Kidney glomerular epithelial cell (primary cell): ENCODE results near the gene SLC45A3.
"Not testable (repeated sequence)": the region's sequence is repeated elsewhere in the genome, so short reads cannot be mapped to it uniquely, and the experiment has no call there.

Experiments
- DNase-seq: peaks from one replicate; lab custom pipeline; 2025; lab: John Stamatoyannopoulos, UW

SLC45A3 gene

DNA sequence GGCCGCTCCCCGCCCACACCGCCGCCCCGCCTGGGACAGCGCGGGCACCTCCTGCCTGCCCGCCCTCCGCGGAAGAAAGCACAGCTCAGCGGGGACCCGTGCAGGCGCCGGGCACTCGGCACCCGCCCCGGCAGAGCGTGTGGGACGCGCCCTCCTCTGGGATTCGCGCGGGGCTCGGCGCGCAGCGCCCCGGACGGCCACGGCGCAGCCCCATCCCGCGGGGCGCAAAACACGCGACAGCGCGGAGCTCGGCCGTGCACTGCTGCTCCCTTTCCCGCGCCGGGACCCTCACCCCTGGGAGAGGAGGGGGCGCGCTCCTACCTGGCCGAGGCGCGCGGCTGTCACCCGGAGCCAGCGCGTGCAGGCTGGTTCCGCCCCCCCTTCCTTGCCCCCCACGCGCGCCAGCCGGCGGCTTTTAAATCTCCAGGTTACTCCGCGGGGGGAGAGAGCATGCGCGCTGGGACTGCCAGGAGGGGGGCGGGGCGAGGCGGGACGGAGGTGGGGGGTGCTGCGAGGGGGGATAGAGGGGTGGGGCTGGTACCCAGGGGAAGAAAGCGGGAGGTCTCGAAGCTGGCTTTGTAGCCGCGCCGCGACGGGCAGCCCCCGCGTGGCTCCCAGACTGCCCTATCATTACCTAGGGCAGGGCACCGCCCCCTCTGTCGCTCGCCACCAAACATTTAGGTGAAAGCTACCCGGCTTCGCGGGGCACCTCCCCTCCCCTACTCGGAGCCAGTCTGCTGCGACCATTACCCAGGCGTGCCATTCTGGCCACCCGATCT lies at the start of gene SLC45A3:
Gene SLC45A3 (minus strand): TSS at position 437 of the 779 bp plus-strand sequence. CDS start 15,853 bp downstream, outside the sequence.
- DNase-seq: peak; percentile 19

- DNase-seq: no peak
Observed at GRCh38 chr1:205726619-205727125, 46.4 kb upstream of the SLC45A3 start.

- no peak for DNase-seq
Observed at GRCh38 chr1:205725514-205725913, 45.2 kb upstream of the SLC45A3 start.

DNA sequence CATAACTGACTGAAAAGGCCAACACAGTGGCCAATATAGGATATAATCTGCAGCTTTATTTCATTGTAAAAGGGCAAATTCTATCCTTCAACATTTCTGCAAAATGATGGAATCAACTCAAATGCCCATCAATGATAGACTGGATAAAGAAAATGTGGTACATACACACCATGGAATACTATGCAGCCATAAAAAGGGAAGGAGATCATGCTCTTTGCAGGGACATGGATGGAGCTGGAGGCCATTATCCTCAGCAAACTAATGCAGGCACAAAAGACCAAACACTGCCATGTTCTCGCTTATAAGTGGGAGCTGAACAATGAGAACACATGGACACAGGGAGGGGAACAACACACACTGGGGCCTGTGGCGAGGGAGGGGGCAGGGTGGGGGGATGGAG lies 40.4 kb upstream of the SLC45A3 start:
- DNase-seq: not testable (repeated sequence)

- DNase-seq: no peak
Observed at GRCh38 chr1:205719762-205720161, 39.5 kb upstream of the SLC45A3 start.

GRCh38 chr1:205719015-205719414 lies 38.7 kb upstream of the SLC45A3 start:
- DNase-seq: no peak

DNA sequence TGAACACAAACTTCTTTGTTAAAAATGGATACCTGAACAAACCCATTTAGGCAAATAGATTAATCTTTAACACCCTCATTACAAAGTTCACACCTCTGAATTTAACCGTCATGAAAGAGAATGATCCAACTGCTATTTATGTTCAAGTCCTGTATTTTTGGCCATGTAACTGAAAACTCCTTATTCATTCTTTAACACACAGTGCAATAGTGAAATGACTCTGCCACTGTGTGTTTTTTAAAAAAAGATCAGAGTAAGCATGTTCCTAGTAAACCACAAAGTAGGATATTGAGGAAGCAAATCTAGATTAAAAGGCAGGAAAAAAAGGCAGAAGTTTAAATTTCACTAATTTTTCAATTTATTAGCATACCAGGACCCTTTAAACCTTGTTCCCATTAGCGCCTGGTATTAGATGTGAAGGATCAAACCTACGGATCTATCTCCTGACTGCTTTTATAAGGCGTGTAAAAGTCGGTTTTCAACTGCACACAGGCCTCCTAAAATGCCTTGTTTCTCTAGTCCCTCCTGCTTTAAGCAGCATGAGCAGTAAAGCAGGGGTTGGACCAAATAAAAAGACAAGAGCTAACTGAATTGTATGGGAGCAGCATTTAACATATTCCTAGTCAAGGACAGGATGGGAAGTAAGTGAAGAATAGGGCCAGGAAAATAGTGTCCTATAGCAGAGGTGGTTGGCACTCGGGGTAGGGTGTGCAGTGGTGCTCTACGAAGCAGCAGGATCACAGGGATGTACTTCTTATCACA lies 36.2 kb upstream of the SLC45A3 start:
- no peak for DNase-seq

DNA sequence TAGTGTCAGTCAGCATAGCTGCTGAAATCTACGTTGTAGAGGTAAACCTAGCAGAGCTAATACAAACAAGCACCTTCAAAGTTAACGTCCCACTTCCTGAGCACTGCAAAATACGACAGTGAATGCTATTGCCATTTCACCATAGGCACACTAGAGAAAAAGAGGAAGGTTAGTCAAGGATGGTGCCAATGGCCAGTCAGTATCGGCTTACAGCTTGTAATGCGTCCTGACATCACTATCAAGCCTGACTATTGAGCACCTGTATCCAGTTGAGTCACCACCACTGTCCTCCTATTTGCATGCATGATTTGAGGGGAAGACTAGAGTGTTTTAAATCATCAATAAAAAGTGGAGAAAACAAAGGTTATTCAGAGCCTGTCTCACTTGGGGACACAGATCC lies 35.3 kb upstream of the SLC45A3 start:
- DNase-seq: no peak

GRCh38 chr1:205714906-205715246 lies 34.6 kb upstream of the SLC45A3 start:
- DNase-seq: no peak

- DNase-seq: no peak
Observed at GRCh38 chr1:205714190-205714905, 34.0 kb upstream of the SLC45A3 start.

DNA sequence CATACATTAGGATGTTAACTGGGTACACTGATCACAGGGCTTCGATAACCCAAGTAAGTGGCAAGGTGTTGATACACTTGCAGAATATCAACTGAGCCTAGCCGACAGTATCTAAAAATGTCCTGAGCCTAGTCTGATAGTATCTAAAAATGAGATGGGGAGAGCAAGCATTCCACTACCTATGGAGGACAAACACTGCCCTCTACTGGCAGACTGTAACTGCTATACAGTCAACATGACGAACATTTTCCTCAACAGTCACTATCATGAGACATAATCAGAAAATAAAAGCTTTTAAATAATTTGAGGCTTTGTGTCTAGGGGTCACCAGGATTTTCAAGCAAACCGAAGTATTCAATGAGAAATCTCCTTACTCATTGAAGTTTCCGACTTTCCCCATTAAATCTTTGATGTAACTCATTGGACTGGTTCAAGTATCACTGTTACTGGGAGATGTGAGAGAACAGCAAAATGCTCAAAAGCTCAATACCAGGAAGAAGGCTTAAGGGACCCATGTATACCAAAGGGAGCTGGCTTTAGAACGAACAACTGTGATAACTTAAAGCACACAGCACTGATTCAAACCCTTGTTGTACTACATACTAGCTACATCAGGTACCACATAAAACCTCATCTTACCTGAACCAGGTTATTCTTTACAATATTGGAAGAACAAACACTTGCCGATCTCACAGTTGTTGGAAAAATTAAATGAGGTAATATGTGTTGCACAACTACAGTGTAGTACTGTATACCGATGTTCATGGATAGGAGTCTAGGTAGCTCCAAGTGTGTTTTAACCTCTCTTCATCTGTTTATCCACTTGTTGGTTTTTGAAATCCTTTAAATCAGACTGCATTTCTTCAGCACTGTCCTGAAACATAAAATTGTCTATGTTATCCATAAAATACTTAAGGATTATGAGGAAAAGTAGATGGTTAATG lies 31.1 kb upstream of the SLC45A3 start:
- DNase-seq: peak; percentile 57

GRCh38 chr1:205710201-205711062 lies 30.1 kb upstream of the SLC45A3 start:
- no peak for DNase-seq

- DNase-seq: no peak
Observed at GRCh38 chr1:205709640-205710039, 29.3 kb upstream of the SLC45A3 start.

- peak; percentile 27 for DNase-seq
Observed at GRCh38 chr1:205709059-205709398, 28.7 kb upstream of the SLC45A3 start.

DNA sequence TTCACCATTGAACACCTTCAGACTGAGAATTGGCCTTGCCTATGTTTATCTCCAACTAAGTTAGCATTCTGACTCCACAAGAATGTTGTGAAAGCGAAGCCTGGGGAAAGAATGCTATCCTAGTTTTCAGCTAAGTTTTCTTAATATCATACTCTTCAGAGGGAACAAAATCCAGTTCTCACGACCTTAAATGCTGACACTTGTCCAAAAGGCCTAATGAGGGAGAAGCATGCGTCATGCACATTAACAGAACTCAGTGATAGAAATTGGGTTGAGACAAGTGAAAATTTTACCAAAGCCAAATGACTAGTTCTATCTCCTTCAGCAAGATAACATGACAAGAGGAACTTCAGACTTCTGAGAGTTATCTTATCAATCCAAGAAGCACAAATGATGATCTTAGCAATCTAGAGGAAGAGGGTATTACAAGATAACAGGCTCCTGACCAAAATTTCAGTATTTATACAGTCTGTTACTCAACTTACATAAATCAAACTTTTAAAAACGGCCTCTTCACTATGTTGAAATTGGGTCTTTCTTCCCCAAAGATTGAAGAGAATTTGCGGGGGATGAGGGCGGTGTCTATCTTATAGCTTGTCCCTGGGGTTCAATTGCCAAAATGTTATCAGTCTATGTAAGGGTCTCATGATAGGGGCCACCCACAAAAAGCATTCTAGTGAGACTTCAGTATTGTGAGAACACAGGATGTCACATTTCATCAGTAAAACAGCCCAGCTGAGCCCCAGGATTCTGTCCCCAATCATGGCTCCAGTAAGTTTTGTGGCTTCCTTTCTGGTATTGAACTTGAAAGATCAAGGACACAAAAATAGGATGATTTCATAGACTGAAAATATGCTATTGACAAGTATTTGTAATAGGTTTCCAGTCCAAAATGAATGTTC lies 26.5 kb upstream of the SLC45A3 start:
- DNase-seq: no peak

- DNase-seq: no peak
Observed at GRCh38 chr1:205704903-205705302, 24.6 kb upstream of the SLC45A3 start.

DNA sequence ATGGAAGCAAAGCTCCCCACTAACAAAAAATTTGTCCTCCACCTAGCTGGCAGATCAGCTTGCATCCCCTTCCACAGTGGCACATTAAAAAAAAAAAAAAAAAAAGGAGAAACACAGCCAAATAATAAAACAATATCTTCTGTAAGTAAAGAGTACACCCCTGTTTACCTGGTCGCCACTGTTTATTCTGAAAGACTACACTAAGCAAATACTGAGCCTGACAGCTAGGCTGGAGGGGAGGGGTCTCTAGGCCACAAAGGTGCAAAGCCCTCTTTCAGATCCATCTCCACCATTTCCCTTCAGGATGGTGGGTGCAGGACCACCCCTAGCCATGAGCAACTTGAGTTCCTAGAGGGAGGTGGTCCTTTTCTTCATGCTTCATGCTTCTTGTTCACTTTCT lies 22.8 kb upstream of the SLC45A3 start:
- DNase-seq: no peak

DNA sequence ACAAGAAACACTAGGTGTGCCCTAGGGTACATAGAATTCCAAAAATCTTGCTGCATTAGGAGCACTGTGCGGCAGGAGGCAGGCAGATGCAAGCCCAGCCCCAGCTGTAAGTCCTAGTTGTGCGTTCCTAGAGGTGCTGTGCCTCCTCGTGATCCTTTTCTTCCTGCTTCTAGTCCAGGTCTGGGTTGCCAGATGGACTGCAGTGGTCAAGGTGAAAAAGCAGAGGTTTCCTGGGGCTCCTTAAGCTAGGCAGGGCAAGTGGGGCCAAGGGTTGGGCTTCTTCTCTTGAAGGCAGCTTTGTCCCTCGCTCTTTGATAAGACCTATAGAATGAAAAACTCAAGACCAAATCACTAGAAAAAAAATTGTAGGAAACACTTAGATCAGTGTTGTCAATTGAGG lies 21.6 kb upstream of the SLC45A3 start:
- DNase-seq: no peak

- DNase-seq: no peak
Observed at GRCh38 chr1:205701420-205701819, 21.1 kb upstream of the SLC45A3 start.
